Erythroblast (primary cell): ENCODE measurements around the gene PSMG1.

Experiments
- GATA1 ChIP-seq: IDR thresholded peaks from 2 replicates; pipeline ENCODE4 v1.6.1; 2011; ENCODE audit warnings: low read depth, mild to moderate bottlenecking, control low read depth, low read length, moderate library complexity
- POLR2A ChIP-seq: IDR thresholded peaks from 2 replicates; pipeline ENCODE4 v1.6.1; 2011; ENCODE audit warnings: mild to moderate bottlenecking, low read length

- TF ChIP-seq POLR2A (no peak), GATA1 (no peak)
Measured at GRCh38 chr21:39221997-39222486, 38.8 kb upstream of the PSMG1 start.
